HL-60 (cell line): ENCODE results near the gene CAPN13.

Source experiments
- DNase-seq, 2 experiments: peaks; one replicate each; pipeline ENCODE4 v3.0.0-alpha.2; 2010 to 2020; ENCODE audit warnings: low read depth in 1 of 2, low spot score in 1 of 2
- H3K27ac ChIP-seq: fragments of 250-450 bp; sonication (Bioruptor Pico); replicated peaks from 2 replicates; pipeline ENCODE4 v1.5.1; 2020; ENCODE audit warnings: mild to moderate bottlenecking, moderate library complexity
- H3K27me3 ChIP-seq: fragments of 250-450 bp; sonication (Bioruptor Pico); 2 replicates; pipeline ENCODE4 v1.5.1; 2021; ENCODE audit warnings: mild to moderate bottlenecking, moderate library complexity; ENCODE audit not compliant: insufficient read depth, poor library complexity, severe bottlenecking
- H3K4me3 ChIP-seq: replicated peaks from 2 replicates; pipeline ENCODE4 v1.5.1; 2011; ENCODE audit warnings: mild to moderate bottlenecking, control low read depth, low read length; ENCODE audit not compliant: insufficient read depth
- GABPA ChIP-seq: IDR thresholded peaks from 2 replicates; pipeline ENCODE4 v1.6.1; 2012; ENCODE audit warnings: low read depth
- POLR2AphosphoS5 ChIP-seq: IDR thresholded peaks from 2 replicates; pipeline ENCODE4 v1.6.1; 2012; ENCODE audit warnings: low read depth
- SPI1 ChIP-seq: IDR thresholded peaks from 2 replicates; pipeline ENCODE4 v1.6.1; 2012; ENCODE audit warnings: low read depth, mild to moderate bottlenecking, borderline replicate concordance
- TF ChIP-seq, protein P1 (sequence below): IDR thresholded peaks from one replicate; pipeline ENCODE4 v1.5.1; 2011; ENCODE audit warnings: low read length, control low read depth, inconsistent platforms; ENCODE audit not compliant: insufficient read depth
- TF ChIP-seq, protein P2 (sequence below): IDR thresholded peaks from 2 replicates; pipeline ENCODE4 v1.6.1; 2012; ENCODE audit warnings: low read depth; ENCODE audit not compliant: insufficient replicate concordance

CAPN13 gene

DNA sequence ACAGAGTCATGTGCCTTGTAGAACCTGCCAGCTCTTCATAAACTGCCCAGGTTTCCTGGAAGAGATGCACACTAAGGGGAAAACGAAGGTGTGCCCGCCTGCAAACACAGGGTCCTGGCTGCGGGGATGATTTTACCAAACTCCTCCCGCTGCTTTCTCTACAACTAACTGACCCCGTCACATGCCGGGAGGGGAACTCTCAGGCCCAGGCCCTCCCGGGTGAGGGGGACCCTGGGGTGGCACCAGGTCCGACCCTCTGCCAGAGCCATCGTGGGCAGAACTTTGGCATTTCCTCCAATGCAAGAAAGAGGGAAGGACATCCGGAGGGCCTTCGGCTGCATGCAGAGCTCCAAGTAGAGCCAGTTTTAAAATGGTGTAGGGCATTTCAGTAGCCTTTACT, 28.6 kb downstream of the CAPN13 start:
- no peaks in the 10 kb centered on the region for H3K27me3 ChIP-seq
- TF ChIP-seq SPI1 (no peak), POLR2AphosphoS5 (no peak), GABPA (no peak)
- TF ChIP-seq, protein P1, sequence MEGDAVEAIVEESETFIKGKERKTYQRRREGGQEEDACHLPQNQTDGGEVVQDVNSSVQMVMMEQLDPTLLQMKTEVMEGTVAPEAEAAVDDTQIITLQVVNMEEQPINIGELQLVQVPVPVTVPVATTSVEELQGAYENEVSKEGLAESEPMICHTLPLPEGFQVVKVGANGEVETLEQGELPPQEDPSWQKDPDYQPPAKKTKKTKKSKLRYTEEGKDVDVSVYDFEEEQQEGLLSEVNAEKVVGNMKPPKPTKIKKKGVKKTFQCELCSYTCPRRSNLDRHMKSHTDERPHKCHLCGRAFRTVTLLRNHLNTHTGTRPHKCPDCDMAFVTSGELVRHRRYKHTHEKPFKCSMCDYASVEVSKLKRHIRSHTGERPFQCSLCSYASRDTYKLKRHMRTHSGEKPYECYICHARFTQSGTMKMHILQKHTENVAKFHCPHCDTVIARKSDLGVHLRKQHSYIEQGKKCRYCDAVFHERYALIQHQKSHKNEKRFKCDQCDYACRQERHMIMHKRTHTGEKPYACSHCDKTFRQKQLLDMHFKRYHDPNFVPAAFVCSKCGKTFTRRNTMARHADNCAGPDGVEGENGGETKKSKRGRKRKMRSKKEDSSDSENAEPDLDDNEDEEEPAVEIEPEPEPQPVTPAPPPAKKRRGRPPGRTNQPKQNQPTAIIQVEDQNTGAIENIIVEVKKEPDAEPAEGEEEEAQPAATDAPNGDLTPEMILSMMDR, result no peak
- TF ChIP-seq, protein P2, sequence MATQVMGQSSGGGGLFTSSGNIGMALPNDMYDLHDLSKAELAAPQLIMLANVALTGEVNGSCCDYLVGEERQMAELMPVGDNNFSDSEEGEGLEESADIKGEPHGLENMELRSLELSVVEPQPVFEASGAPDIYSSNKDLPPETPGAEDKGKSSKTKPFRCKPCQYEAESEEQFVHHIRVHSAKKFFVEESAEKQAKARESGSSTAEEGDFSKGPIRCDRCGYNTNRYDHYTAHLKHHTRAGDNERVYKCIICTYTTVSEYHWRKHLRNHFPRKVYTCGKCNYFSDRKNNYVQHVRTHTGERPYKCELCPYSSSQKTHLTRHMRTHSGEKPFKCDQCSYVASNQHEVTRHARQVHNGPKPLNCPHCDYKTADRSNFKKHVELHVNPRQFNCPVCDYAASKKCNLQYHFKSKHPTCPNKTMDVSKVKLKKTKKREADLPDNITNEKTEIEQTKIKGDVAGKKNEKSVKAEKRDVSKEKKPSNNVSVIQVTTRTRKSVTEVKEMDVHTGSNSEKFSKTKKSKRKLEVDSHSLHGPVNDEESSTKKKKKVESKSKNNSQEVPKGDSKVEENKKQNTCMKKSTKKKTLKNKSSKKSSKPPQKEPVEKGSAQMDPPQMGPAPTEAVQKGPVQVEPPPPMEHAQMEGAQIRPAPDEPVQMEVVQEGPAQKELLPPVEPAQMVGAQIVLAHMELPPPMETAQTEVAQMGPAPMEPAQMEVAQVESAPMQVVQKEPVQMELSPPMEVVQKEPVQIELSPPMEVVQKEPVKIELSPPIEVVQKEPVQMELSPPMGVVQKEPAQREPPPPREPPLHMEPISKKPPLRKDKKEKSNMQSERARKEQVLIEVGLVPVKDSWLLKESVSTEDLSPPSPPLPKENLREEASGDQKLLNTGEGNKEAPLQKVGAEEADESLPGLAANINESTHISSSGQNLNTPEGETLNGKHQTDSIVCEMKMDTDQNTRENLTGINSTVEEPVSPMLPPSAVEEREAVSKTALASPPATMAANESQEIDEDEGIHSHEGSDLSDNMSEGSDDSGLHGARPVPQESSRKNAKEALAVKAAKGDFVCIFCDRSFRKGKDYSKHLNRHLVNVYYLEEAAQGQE, result no peak

DNA sequence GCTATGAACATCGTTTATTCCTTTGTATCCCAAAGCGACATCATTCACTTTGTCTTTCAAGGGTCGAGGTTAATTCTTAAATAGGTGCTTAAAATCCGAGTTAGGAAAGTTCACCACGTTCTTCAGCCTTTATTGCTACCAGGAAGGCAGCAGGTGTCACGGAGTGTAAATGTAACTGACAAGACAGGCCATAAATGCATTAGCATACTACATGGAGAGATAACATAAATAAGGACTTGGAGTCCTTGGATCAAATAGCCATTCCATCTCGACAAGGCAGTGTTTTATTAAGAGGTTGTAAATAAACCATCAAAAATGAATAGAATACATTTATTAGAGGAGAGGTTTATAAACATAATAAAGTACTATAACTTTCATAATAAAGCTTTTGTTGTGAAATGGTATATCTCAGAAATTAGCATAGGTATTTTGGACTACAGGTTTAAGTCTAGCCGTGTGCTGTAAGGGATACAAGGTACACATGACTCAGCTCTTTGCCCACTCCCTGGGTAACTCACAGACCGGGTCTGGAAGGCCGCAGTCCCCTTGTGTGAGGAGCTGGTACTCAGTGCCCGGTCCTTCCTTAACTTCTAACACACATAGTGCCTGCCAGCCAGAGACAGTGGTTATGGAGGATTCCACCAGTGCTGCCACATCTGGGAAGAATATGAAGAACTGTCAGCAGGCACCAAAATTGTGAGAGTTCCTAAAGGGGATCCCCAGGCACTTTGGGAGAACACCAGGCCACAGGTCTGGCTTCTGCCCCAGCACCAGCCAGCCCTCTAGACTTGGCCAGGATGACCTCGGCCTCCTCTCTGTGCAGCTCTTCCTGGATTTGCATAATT, 29.4 kb downstream of the CAPN13 start:
- no peaks in the 10 kb centered on the region for H3K27me3 ChIP-seq
- TF ChIP-seq, protein P2, result no peak
- TF ChIP-seq, protein P1, result no peak
- TF ChIP-seq POLR2AphosphoS5 (no peak), SPI1 (no peak), GABPA (no peak)
- no peak overlapping the region for H3K4me3 ChIP-seq
- no peak overlapping the region for H3K27ac ChIP-seq
- no peak for DNase-seq

More for the DNA sequence above, 28.6 kb downstream of the CAPN13 start:
- Histone ChIP-seq H3K27ac (no peak overlapping the region), H3K4me3 (no peak overlapping the region)
- DNase-seq, result no peak

DNA sequence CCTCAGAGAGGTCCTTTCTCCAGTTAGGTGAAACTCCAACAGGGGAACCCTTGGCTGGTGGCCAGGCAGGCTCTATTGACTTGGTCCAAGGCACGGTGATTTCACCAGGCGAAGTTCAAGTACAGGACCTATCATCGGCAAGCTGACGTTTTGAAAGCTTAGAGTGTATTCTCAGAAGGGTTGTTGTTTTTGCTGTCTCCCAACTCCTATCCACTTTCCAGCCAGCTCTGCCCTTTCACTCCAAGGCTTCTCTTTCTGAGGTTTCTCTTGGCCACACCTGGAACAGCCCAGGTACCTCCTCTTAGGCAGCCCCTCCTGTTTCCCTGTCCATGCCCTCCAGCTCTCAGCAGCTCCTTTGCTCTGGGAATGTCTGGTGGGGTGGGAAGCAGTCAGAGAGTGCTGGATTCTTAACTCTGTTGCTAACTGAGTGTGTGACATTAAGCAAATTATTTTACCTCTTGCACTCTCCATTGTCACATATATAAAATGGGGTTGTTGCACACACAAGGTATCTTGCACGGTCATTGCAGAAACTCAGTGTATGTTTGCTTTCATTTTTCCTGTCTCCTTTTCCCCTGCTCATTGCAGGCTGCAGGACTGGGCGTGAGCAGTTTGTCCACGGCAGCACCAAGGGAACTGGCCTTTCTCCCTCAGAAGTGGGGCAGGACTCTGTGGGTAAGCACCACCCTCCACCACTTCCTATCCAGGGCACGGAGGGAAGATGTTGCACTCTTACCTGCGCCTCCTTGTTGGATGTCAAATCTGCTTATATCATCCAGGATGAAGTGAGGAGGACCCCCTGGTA, 30.2 kb downstream of the CAPN13 start:
- H3K4me3 ChIP-seq, result no peak overlapping the region
- TF ChIP-seq SPI1 (no peak), GABPA (no peak), POLR2AphosphoS5 (no peak)
- TF ChIP-seq, protein P2, result no peak
- TF ChIP-seq, protein P1, result no peak
- no peaks in the 10 kb centered on the region for H3K27me3 ChIP-seq
- no peak overlapping the region for H3K27ac ChIP-seq
- no peak for DNase-seq
